ENCODE results near the gene ZBTB46. TPM values are rescaled to one million over a fixed set of nuclear protein-coding genes. Genes with fewer than 3 reads are reported as not detected.
"Not testable (repeated sequence)": the region's sequence is repeated elsewhere in the genome, so short reads cannot be mapped to it uniquely, and the experiment has no call there.

ZBTB46 gene
- total RNA-seq, 1 donor: 36.4 TPM

GRCh38 chr20:63738687-63739129 is 92.4 kb downstream of the ZBTB46 start:
- DNase-seq (ENCODE audit: low read depth in 2 of 3, low spot score in 2 of 3): peak in 1 of 3 donors; percentile 37

- no peak for DNase-seq (ENCODE audit: low read depth in 2 of 3, low spot score in 2 of 3)
Observed at GRCh38 chr20:63737945-63738686, 92.9 kb downstream of the ZBTB46 start.

- DNase-seq (ENCODE audit: low read depth in 2 of 3, low spot score in 2 of 3): no peak
Observed at GRCh38 chr20:63737695-63737944, 93.4 kb downstream of the ZBTB46 start.

- peak; percentile 32 to 51 (median 37) for DNase-seq (ENCODE audit: low read depth in 2 of 3, low spot score in 2 of 3)
Observed at GRCh38 chr20:63736893-63737694, 94.0 kb downstream of the ZBTB46 start.

- DNase-seq (ENCODE audit: low read depth in 2 of 3, low spot score in 2 of 3): peak in 2 of 3 donors; percentile 43 to 62
Observed at GRCh38 chr20:63735859-63736718, 95.0 kb downstream of the ZBTB46 start, which contains the start of gene LIME1. TSS of gene LIME1 (plus strand) at chr20:63736664. CDS start at chr20:63737550, 886 bp downstream.

- no peak for DNase-seq (ENCODE audit: low read depth in 2 of 3, low spot score in 2 of 3)
Observed at GRCh38 chr20:63734946-63735858, 95.9 kb downstream of the ZBTB46 start.

GRCh38 chr20:63734111-63734945 is 96.7 kb downstream of the ZBTB46 start:
- DNase-seq (ENCODE audit: low read depth in 2 of 3, low spot score in 2 of 3): no peak

- no peak for DNase-seq (ENCODE audit: low read depth in 2 of 3, low spot score in 2 of 3)
Observed at GRCh38 chr20:63733579-63734081, 97.4 kb downstream of the ZBTB46 start.

GRCh38 chr20:63733117-63733516 is 97.9 kb downstream of the ZBTB46 start:
- no peak for DNase-seq (ENCODE audit: low read depth in 2 of 3, low spot score in 2 of 3)

GRCh38 chr20:63732118-63733095 is 98.7 kb downstream of the ZBTB46 start:
- no peak for DNase-seq (ENCODE audit: low read depth in 2 of 3, low spot score in 2 of 3)

GRCh38 chr20:63731410-63731809 is 99.7 kb downstream of the ZBTB46 start:
- DNase-seq (ENCODE audit: low read depth in 2 of 3, low spot score in 2 of 3): no peak

GRCh38 chr20:63730189-63730733 is 100.8 kb downstream of the ZBTB46 start:
- DNase-seq (ENCODE audit: low read depth in 2 of 3, low spot score in 2 of 3): not testable (repeated sequence)

GRCh38 chr20:63722967-63723622 is 108.0 kb downstream of the ZBTB46 start:
- DNase-seq (ENCODE audit: low read depth in 2 of 3, low spot score in 2 of 3): not testable (repeated sequence)

GRCh38 chr20:63718996-63719395 is 112.1 kb downstream of the ZBTB46 start:
- DNase-seq (ENCODE audit: low read depth in 2 of 3, low spot score in 2 of 3): no peak

GRCh38 chr20:63714858-63715257 is 116.2 kb downstream of the ZBTB46 start:
- no peak for DNase-seq (ENCODE audit: low read depth in 2 of 3, low spot score in 2 of 3)

GRCh38 chr20:63712191-63712590 is 118.9 kb downstream of the ZBTB46 start:
- DNase-seq (ENCODE audit: low read depth in 2 of 3, low spot score in 2 of 3): no peak

GRCh38 chr20:63711085-63711645 is 119.9 kb downstream of the ZBTB46 start:
- DNase-seq (ENCODE audit: low read depth in 2 of 3, low spot score in 2 of 3): no peak
